ENCODE results near the gene QTRT2.

- TF ChIP-seq, protein P1, sequence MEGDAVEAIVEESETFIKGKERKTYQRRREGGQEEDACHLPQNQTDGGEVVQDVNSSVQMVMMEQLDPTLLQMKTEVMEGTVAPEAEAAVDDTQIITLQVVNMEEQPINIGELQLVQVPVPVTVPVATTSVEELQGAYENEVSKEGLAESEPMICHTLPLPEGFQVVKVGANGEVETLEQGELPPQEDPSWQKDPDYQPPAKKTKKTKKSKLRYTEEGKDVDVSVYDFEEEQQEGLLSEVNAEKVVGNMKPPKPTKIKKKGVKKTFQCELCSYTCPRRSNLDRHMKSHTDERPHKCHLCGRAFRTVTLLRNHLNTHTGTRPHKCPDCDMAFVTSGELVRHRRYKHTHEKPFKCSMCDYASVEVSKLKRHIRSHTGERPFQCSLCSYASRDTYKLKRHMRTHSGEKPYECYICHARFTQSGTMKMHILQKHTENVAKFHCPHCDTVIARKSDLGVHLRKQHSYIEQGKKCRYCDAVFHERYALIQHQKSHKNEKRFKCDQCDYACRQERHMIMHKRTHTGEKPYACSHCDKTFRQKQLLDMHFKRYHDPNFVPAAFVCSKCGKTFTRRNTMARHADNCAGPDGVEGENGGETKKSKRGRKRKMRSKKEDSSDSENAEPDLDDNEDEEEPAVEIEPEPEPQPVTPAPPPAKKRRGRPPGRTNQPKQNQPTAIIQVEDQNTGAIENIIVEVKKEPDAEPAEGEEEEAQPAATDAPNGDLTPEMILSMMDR (IDR thresholded peaks at IDR 0.05) = no peak
- TF ChIP-seq, protein P2, sequence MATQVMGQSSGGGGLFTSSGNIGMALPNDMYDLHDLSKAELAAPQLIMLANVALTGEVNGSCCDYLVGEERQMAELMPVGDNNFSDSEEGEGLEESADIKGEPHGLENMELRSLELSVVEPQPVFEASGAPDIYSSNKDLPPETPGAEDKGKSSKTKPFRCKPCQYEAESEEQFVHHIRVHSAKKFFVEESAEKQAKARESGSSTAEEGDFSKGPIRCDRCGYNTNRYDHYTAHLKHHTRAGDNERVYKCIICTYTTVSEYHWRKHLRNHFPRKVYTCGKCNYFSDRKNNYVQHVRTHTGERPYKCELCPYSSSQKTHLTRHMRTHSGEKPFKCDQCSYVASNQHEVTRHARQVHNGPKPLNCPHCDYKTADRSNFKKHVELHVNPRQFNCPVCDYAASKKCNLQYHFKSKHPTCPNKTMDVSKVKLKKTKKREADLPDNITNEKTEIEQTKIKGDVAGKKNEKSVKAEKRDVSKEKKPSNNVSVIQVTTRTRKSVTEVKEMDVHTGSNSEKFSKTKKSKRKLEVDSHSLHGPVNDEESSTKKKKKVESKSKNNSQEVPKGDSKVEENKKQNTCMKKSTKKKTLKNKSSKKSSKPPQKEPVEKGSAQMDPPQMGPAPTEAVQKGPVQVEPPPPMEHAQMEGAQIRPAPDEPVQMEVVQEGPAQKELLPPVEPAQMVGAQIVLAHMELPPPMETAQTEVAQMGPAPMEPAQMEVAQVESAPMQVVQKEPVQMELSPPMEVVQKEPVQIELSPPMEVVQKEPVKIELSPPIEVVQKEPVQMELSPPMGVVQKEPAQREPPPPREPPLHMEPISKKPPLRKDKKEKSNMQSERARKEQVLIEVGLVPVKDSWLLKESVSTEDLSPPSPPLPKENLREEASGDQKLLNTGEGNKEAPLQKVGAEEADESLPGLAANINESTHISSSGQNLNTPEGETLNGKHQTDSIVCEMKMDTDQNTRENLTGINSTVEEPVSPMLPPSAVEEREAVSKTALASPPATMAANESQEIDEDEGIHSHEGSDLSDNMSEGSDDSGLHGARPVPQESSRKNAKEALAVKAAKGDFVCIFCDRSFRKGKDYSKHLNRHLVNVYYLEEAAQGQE (IDR thresholded peaks at IDR 0.05; ENCODE audit: insufficient read depth in 1 of 2, low read depth in 2 of 2, low read length in 1 of 2) = no peak
- no peak for TF ChIP-seq POLR2AphosphoS5 (IDR thresholded peaks at IDR 0.05; ENCODE audit: low read depth, low read length)
Measured at GRCh38 chr3:114020907-114021306, 35.6 kb upstream of the QTRT2 start.

Data from Panc1 (cell line).